Superior temporal gyrus (tissue), 1 donor: ENCODE results near the gene CPA1.

Experiments used
- DNase-seq: peaks from one replicate; pipeline ENCODE4 v3.0.0-alpha.2; 2016; ENCODE audit errors: extremely low spot score

Gene CPA1

DNA sequence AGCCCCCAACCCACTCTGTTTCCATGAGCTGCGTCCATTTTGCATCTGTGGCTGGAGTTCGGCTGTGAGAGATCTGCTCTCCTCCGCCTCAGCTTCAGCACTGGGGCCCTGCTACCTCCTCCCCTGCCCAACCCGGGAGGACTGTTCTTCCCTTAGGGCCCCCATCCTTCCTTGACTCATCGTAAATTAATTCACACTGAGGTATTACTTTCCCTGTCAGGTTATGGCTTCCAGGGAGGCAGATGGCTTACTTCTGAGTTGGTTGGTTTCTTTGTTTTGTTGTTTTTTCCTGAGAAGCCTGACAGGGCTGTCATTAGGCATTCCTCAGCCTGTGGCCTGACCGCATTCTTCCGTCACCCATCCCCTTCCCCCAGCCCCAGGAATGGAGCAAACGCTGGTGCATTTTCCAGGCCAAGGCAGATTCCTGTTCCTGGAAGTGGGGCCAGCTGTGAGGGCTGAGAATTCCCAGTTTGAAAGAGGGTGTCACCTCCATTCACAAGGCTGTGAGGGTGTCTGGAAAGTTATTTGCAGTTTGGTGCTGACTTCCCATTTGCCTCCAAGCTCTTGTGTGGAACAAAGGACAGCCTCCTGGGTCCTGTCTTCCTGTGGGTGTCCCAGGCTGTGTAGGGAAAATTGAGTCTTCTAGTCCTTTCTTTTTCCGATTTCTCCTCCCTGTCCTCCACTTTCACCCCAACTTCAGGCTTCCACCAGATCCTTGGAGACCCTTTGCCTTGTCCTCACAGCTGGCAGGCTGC, 24.0 kb upstream of the CPA1 start:
- DNase-seq = no peak

DNA sequence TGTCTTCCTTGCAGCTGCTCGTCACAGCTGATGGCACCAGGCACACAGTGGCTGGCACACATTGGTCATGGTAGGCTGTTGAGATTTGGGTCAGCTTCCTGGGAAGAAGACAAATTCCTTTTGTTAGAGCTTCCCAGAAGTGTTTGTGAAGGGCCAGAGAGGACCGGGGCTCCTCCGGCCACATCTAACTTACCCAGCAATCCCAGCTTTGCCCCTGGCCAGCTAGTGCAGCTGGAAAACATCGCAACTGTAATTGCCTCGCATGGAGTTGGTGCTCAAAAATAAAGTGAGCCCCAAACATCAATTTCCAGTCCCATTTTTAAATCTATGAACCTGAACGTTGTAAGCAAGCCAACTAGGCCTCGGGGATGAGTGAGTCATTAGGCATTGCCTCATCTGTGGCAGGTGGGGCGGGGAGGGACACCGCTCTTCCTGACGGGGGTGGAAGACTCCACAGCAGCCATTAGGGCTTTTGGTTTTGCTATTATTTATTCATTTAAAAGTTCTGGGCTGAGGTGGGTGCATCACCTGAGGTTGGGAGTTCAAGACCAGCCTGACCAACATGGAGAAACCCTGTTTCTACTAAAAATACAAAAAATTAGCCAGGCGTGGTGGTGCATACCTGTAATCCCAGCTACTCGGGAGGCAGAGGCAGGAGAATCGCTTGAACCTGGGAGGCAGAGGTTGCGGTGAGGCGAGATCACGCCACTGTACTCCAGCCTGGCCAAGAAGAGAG, 23.2 kb upstream of the CPA1 start:
- DNase-seq = peak; percentile 47

DNA sequence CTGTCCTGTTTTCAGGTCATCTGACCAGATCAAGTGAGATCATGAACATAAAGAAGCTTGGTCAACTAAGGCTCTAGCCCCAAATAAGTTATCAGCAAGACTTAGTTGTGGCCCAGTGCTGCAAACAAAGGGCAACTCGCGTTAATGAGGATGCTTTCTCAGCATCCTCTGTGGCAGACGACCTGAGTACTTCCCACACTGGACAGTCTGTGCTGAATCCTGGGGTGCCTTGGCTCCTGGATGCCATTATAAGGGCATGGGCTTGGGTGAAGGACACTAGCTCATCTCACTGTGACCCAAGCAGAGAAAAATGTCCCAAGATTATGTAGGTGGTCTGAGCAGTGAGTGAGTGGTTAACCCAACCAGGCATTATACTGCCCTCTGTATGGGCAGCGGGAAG, 21.8 kb upstream of the CPA1 start:
- no peak for DNase-seq

DNA sequence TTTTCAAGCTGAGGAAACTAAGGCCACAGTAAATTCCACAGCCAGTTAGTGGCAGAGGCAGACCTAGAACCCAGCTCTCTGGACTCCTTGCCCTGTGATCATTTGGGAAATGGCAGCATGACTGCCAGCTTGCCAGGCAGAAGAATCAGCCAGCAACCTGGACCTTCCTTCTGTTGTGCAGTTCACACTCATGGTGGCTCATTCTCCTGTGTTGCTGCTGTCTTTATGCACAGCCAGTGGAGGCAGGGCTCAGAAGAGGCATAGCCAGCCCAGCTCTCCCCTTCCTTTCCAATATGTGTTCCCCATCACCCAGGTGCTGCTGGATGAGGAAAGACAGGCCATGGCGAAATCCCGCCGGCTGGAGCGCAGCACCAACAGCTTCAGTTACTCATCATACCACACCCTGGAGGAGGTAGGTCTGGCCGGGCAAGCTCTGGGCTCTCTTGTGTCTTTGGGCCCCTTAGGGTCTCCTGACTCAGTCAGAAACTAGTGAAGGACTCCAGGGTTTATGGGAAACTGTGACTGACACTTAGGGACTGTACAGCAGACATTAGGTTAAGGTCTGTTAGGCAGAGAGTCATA, 20.9 kb upstream of the CPA1 start:
- DNase-seq = no peak

DNA sequence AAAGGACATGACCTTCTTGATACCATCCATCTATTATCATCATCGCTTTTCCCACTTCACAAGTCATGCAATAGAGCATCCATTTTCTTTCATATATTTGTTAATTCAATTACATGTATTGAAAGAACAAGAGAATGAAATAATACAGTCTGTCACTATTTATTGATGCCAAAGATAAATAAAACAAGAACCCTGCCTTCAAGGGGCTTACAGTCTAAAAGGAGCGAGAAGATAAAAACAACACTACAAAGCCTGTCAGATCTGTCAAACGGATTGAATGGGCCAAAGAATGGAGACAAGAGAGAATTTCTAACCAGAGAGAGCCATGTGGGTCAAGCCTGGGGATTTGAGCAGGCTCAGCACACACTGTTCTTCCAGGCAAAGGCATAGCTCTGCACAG, 19.8 kb upstream of the CPA1 start:
- no peak for DNase-seq

DNA sequence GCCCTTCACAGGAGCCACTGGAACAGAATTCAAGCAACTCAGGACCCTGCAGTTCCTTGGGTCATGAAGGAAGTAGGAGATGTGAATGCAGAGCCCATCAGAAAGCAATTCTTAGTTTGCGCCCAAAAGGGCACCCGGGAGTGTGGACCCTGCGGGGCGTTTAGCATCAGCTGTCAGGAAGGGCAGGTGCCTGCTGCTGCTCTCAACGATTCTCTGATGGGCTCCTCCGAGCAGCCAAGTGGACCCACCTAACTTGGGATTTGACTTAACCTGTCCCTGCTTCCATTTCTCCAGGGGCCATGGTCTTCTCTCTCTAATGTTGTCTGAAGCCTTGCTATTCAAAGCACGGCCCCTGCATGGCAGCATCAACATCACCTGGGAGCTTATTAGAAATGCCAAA, 18.6 kb upstream of the CPA1 start:
- DNase-seq = no peak

DNA sequence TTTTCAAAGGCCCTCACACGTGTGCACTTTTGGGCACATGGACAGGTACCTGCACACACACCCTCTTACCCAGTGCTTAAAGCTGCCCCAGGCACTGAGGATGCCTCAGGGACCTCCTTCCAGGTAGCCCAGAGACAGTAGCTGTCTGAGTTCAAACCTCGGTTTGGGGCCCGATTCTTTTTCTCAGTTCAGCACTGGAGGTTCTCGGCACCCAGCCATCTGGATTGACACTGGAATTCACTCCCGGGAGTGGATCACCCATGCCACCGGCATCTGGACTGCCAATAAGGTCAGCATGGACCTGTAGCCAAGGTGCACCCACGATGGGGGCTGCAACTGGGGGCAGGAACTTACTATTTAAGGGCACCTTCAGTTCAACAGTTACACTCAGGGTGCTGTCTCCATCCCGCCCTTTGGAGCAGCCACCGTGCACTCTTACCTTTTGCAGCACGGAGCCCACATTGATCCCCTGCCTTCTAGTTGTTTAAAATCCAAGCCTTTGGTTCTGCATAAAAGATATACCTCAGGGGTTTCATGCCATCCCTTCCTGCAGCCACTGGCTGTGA, 18.0 kb upstream of the CPA1 start:
- no peak for DNase-seq

DNA sequence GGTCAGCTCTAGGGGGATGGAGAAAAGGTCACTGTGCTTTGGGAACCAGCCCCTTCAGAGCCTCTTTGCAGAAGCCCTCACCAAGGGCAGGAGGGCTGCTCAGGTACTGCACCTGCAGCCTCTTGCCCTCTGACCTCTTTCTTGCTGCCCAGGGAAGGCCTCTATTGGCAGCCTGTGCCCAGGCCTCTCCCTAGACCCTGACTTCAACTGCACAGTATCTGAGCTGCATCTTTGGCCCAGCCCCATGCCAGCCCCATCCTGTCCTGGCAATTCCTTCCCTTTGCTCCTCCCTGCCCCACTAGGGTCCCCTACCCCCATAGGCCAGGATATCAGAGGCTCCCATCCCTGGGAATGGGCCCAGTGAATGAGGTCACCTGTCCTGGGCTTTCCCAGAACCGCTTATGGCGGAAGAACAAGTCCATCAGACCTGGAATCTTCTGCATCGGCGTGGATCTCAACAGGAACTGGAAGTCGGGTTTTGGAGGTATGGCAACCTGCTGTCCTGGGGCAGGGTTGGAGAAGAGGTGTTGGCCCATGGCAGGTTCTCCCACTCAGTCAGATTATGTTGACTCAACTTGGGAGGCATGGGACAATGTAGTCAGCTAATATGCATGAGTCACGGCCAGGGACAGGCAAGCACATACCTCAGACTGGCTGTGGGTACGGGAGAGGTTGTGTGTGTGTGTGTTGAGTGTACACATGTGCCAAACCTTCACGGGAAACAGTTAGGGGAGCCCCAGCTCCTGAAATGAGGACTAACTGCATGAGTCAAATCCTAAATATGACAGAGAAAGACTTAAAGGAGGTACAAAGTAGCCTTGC, 17.1 kb upstream of the CPA1 start:
- DNase-seq = no peak

DNA sequence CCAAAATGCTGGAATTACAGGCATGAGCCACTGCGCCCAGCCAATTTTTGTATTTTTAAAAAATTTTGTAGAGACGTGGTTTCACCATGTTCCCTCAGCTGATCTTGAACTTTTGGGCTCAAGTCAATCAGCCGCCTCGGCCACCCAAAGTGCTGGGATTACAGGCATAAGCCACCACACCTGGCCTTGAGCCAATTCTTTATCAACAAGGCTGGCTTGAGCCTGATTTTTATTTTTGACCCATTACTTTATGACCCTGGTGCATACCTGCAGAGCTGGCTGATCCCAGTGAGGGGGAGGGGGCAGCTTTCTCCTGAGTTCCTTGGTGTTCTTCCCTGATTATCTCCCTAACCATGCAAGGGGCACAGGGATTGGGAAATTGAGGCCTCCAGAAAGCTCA, 15.8 kb upstream of the CPA1 start:
- no peak for DNase-seq

DNA sequence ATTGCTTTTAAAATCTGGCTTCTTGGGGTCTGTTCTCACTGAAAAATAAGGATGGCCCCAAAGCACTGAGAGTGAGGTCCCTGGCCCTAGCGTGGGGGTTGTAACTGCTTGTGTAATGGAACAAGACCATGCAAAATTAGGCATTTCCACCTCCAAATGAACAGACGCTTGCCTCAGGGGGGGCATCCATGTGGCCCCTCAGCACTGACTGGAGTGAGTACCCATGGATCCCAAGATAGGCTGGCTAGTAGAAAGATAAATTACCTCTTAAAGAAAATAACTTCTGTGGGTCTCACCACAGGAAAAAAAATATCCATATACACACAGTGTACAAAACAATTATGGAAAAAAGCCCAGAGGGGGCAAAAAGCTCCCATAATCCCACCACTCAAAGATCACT, 15.2 kb upstream of the CPA1 start:
- DNase-seq = no peak

DNA sequence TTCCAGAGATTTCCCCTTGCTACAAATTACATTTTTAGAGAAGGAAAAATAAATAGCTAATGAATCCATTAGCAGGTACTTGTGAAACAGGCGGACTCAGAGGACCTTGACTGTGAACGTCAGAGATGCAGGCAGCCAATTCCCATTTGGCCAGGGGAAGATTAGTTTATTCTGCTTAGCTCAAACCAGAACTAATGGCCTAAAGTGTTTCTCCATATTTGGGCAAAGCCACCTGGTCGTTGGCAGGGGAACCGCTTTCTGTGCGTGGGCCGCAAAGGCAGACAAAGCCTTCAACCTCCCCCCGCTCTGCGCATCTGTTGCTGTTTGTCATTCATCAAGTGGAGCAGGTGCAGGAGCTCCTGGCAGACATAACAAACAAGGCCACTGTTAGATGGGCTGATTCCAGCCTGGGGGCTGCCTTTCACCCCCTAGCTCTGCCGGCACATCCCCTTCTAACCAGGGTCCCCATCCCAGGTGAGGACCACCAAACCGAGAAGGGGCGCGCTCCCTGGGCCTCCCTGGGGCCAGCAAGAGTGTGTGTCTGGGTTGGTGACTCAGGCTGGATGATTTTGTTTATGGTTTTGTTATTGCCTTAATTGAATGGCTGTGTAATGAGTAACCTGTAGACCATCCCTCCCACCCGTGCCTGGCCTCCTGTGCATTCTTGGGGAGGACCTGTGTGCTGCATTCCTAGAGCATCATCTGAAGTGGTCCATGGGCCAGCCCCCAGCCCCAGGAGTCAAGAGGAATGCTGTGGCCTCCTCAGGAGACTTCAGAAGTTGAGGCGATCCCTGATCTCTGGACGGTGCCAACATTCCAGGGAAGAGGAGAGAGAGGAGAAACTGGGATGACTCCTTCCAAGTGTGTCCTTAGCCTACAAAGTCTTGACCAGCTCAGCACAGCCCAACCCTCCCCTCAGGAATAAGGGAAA, 14.5 kb upstream of the CPA1 start:
- DNase-seq = no peak

DNA sequence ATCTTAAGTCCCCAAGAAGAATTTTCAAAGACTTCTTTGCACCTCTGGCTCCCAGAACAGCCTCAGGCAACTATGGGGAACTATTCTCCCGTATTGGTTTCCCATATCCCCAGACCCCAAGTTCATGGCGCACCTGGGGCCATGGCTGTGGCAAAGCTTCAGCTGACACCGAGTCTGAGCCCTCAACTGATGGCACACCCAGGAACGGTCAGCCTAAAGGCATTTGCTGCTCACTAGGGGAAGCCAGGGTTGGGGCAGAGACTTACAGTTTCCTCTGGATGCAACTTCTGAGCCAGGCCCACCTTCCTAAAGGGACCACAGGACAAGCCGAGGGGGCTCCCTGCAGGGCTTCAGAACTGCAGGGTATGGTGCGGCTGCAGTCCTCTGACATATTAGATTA, 13.7 kb upstream of the CPA1 start:
- no peak for DNase-seq

DNA sequence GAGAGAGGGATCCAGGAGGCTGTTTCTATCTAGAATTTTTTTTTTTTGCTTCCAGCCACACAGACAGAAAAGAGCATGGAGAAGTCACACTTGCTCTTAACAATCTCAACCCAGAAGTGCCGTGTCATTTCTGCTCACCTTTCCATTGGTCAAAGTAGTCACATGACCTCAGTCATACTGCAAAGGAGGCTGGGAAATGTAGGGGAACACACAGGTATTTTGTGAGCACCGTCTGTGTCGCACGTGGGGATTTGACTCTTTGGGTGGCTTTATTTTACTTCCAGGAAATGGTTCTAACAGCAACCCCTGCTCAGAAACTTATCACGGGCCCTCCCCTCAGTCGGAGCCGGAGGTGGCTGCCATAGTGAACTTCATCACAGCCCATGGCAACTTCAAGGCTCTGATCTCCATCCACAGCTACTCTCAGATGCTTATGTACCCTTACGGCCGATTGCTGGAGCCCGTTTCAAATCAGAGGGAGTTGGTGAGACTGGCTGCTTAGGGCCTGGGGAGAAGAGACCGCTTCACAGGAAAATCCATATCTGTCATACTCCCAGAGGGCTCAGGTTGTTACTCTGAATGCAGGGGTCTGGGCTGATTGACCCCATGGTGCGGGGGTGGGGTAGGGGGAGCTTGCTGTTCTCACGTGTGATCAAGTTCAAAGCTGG, 13.1 kb upstream of the CPA1 start:
- no peak for DNase-seq

DNA sequence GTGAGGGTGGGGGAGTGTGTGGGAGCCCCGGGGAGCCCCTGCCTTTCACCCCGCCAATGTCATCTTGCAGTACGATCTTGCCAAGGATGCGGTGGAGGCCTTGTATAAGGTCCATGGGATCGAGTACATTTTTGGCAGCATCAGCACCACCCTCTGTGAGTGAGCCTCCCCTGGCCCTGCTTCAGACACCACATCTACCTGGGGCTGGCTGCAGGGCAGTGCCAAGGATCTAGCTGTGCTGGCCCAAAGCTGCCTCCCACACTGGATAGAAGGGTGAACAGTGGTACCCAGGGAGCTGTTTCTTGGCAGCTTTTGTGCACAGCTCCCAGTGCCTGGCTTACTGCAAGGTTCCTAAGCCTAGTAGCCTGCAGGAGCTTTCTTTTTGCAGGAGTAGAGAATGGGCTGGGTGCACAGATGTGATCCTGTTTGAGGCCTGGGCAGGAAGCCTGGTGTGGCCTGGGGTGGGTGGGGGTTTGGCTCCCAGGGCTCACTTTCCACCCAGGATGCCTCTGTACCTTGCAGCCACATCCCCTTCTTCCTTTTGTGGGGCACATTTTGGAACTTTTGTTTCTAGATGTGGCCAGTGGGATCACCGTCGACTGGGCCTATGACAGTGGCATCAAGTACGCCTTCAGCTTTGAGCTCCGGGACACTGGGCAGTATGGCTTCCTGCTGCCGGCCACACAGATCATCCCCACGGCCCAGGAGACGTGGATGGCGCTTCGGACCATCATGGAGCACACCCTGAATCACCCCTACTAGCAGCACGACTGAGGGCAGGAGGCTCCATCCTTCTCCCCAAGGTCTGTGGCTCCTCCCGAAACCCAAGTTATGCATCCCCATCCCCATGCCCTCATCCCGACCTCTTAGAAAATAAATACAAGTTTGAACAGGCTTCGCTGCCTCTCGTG, 12.2 kb upstream of the CPA1 start:
- no peak for DNase-seq

DNA sequence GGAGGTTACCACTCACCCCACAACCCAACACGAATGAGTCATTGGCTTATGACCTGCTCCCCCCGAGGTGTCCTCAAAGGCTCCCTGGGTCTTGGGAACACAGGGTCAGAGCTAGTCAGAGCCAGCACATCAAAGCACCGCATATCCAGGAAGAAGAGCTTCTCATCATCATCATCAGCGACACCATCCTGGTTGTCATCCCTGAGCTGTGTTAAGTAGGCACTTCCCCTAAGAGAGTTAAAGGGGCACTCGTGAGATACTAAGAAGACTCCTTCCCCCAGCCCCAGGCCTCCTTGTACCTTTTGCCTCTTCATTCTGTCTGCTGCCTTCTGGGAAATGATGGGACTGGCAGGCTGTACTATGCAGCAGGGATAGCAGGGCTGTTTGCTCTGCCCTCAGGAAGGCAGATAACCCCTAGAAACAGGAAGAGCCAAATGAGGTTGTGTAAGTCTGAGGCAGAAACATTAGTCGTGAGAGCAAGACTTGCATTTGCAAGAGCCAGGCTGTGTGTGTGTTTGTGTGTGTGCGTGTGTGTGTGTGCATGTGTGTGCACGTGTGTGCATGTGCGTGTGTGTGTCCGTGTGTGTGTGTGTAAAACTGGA, 11.1 kb upstream of the CPA1 start:
- DNase-seq = no peak

DNA sequence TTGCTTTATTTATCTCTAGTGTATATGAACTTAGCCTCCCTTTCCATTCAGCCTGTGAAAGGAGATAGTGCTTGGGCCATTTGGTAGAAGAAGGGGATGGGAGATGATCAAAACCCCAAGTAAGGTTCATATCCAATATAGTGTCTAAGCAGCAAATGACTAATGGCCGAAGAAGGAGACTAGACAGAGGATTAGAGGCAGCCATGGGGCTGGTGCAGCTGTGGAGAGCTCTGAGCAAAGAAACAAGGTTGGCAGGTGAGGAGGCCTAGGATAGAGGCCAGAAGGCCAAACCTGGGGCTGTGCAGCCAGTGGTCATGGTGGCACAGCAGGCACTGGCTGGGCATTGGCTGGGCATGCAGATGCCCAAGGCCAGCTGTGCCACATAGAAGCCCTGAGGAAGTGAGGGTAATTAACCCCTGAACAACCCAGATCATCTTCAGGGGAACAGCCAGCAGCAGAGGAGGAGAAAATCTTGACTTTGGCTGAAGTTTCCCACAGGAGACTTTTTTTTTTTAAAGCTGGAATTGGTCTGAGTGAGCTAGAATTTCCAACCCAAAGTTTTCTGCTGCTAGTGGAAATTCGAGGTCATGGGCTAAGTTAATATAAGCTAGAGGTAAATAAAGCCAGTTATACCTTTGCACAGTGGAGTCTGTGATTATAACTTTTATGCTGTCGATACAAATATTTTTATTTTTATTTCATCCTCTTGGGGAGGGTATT, 10.3 kb upstream of the CPA1 start:
- no peak for DNase-seq

DNA sequence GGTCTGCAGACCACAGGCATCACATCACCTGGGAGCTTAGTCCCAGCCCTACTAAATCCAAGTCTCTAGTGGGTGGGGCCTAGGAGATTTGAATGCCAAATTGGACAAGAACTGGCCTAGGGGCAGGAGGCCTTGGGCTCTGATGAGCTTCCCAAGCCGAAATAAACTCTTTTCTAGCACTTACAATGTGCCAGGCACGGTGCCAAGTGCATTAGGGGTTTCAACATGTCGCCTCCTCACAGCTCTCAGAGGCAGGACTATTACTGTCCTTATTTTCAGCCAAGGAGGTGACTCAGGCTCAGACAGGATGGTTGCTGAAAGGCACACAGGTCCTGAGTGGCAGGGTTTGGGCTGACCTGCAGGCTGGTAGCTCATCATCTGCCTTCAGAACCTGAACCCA, 9.2 kb upstream of the CPA1 start:
- no peak for DNase-seq
